Measurements from ENCODE around the gene ADAMTS12. TPM values are rescaled to one million over a fixed set of nuclear protein-coding genes. Genes with fewer than 3 reads are reported as not detected.

Gene ADAMTS12
- polyA plus RNA-seq, 4 donors = 0.37 to 2.8 (median 0.54) TPM; not detected in 1

DNA sequence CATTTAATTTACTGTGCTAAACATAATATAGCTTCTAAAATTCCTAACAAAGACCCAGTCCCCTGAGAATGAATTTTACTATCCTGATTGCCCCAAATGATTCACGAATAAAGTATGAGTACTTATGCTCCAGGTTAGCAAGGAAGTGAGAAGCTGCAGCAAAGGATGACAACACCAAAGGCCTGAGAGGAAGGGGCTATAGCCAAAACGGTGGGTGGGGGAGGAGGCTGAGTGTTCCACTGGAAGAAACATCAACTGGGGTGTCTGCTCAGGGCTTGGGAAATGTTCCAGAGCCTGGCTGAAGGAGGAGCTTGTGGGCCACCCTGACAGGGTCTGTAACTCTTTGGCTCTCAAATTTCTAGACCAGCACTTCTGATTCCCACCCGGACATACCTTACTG is 157.3 kb downstream of the ADAMTS12 start:
- H3K9me3 ChIP-seq (ENCODE audit: control insufficient read depth in 2 of 2, insufficient read depth in 1 of 2, low read depth in 1 of 2, low read length in 1 of 2) = no peaks in the 10 kb centered on the region
- H3K4me1 ChIP-seq (ENCODE audit: control insufficient read depth in 3 of 3, insufficient read depth in 2 of 3, low read depth in 1 of 3, low read length in 2 of 3) = no peaks in the 10 kb centered on the region
- no peak overlapping the region for H3K27ac ChIP-seq (ENCODE audit: low read depth in 1 of 3, low read length in 2 of 3)
- H3K36me3 ChIP-seq (ENCODE audit: control insufficient read depth in 3 of 3, insufficient read depth in 2 of 3, low read depth in 1 of 3, low read length in 3 of 3) = no peaks in the 10 kb centered on the region
- no peak for DNase-seq
- H3K27me3 ChIP-seq (ENCODE audit: control insufficient read depth in 3 of 3, insufficient read depth in 3 of 3, low read length in 3 of 3) = peaks cover 0 to 3% (median 0%) of the 10 kb centered on the region in 3 donors
- WGBS, 3 donors = 37 to 44% (median 40%) methylated on average over 3 of the region's 3 CpGs
- no peak overlapping the region for H3K4me3 ChIP-seq (ENCODE audit: low read depth in 1 of 3, low read length in 3 of 3)
- no peak for FAIRE-seq

- Histone ChIP-seq H3K4me3 (ENCODE audit: low read depth in 1 of 3, low read length in 3 of 3) (no peak overlapping the region), H3K27ac (ENCODE audit: low read depth in 1 of 3, low read length in 2 of 3) (no peak overlapping the region), H3K36me3 (ENCODE audit: control insufficient read depth in 3 of 3, insufficient read depth in 2 of 3, low read depth in 1 of 3, low read length in 3 of 3) (no peaks in the 10 kb centered on the region), H3K9me3 (ENCODE audit: control insufficient read depth in 2 of 2, insufficient read depth in 1 of 2, low read depth in 1 of 2, low read length in 1 of 2) (no peaks in the 10 kb centered on the region), H3K27me3 (ENCODE audit: control insufficient read depth in 3 of 3, insufficient read depth in 3 of 3, low read length in 3 of 3) (no peaks in the 10 kb centered on the region), H3K4me1 (ENCODE audit: control insufficient read depth in 3 of 3, insufficient read depth in 2 of 3, low read depth in 1 of 3, low read length in 2 of 3) (no peaks in the 10 kb centered on the region)
- DNase-seq (no peak), FAIRE-seq (no peak)
- WGBS, 3 donors = 72 to 89% (median 80%) methylated on average over 3 of the region's 3 CpGs
These were observed 158.6 kb downstream of the ADAMTS12 start for GRCh38 chr5:33733225-33733624.

DNA sequence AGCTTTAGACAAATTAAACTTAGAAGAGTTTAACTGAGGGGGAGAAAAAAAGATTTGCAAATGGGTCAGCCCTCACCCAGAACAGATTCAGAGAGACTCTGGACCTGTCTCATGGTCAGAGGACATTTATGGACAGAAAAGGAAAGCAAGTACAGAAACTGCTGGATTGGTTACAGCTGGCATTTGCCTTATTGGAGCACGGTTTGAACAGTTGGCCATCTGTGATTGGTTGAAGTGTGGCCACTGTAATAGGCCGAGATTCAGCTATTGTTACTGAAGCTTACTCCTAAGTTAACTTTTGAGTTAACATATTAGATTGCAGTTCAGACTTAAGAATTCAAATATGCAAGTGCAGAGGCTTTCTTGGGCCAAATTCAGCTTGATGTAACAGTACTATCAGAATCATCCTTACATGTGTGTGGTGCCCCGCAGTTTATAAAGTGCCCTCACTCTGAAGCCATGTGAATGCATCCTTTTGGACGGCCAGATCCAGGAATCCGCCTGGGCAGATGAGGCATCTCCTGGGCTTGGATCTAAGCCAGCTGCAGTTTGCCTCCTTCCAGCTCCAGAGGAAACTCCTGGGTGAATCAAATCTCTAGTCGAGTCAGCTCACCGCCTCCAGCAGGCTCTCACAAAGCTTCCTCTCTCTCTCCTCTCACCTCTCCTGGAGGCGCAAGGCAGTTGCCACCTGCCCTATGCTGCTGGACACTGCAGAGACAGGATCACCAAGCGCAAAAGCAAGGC is 165.2 kb downstream of the ADAMTS12 start:
- FAIRE-seq (no peak), DNase-seq (no peak)
- Histone ChIP-seq H3K27me3 (ENCODE audit: control insufficient read depth in 3 of 3, insufficient read depth in 3 of 3, low read length in 3 of 3) (no peaks in the 10 kb centered on the region), H3K4me3 (ENCODE audit: low read depth in 1 of 3, low read length in 3 of 3) (no peak overlapping the region), H3K9me3 (ENCODE audit: control insufficient read depth in 2 of 2, insufficient read depth in 1 of 2, low read depth in 1 of 2, low read length in 1 of 2) (no peaks in the 10 kb centered on the region), H3K27ac (ENCODE audit: low read depth in 1 of 3, low read length in 2 of 3) (no peak overlapping the region), H3K36me3 (ENCODE audit: control insufficient read depth in 3 of 3, insufficient read depth in 2 of 3, low read depth in 1 of 3, low read length in 3 of 3) (no peaks in the 10 kb centered on the region), H3K4me1 (ENCODE audit: control insufficient read depth in 3 of 3, insufficient read depth in 2 of 3, low read depth in 1 of 3, low read length in 2 of 3) (no peaks in the 10 kb centered on the region)
- 75 to 82% (median 77%) methylated on average over 9 of the region's 9 CpGs for WGBS, 3 donors

GRCh38 chr5:33725806-33726205 is 166.0 kb downstream of the ADAMTS12 start:
- Histone ChIP-seq H3K36me3 (ENCODE audit: control insufficient read depth in 3 of 3, insufficient read depth in 2 of 3, low read depth in 1 of 3, low read length in 3 of 3) (no peaks in the 10 kb centered on the region), H3K9me3 (ENCODE audit: control insufficient read depth in 2 of 2, insufficient read depth in 1 of 2, low read depth in 1 of 2, low read length in 1 of 2) (no peaks in the 10 kb centered on the region), H3K4me3 (ENCODE audit: low read depth in 1 of 3, low read length in 3 of 3) (no peak overlapping the region), H3K27me3 (ENCODE audit: control insufficient read depth in 3 of 3, insufficient read depth in 3 of 3, low read length in 3 of 3) (no peaks in the 10 kb centered on the region), H3K4me1 (ENCODE audit: control insufficient read depth in 3 of 3, insufficient read depth in 2 of 3, low read depth in 1 of 3, low read length in 2 of 3) (no peaks in the 10 kb centered on the region), H3K27ac (ENCODE audit: low read depth in 1 of 3, low read length in 2 of 3) (no peak overlapping the region)
- DNase-seq (no peak), FAIRE-seq (no peak)
- 76 to 92% (median 78%) methylated on average over 3 of the region's 3 CpGs for WGBS, 3 donors

GRCh38 chr5:33721491-33722200 is 170.1 kb downstream of the ADAMTS12 start:
- Histone ChIP-seq H3K4me1 (ENCODE audit: control insufficient read depth in 3 of 3, insufficient read depth in 2 of 3, low read depth in 1 of 3, low read length in 2 of 3) (no peaks in the 10 kb centered on the region), H3K36me3 (ENCODE audit: control insufficient read depth in 3 of 3, insufficient read depth in 2 of 3, low read depth in 1 of 3, low read length in 3 of 3) (no peaks in the 10 kb centered on the region), H3K4me3 (ENCODE audit: low read depth in 1 of 3, low read length in 3 of 3) (no peak overlapping the region), H3K27me3 (ENCODE audit: control insufficient read depth in 3 of 3, insufficient read depth in 3 of 3, low read length in 3 of 3) (no peaks in the 10 kb centered on the region), H3K27ac (ENCODE audit: low read depth in 1 of 3, low read length in 2 of 3) (no peak overlapping the region), H3K9me3 (ENCODE audit: control insufficient read depth in 2 of 2, insufficient read depth in 1 of 2, low read depth in 1 of 2, low read length in 1 of 2) (no peaks in the 10 kb centered on the region)
- WGBS, 3 donors = 34 to 51% (median 46%) methylated on average over 6 of the region's 6 CpGs
- no peak for DNase-seq
- FAIRE-seq = no peak

- Histone ChIP-seq H3K36me3 (ENCODE audit: control insufficient read depth in 3 of 3, insufficient read depth in 2 of 3, low read depth in 1 of 3, low read length in 3 of 3) (no peaks in the 10 kb centered on the region), H3K27me3 (ENCODE audit: control insufficient read depth in 3 of 3, insufficient read depth in 3 of 3, low read length in 3 of 3) (no peaks in the 10 kb centered on the region), H3K9me3 (ENCODE audit: control insufficient read depth in 2 of 2, insufficient read depth in 1 of 2, low read depth in 1 of 2, low read length in 1 of 2) (peaks cover 0 to 2% of the 10 kb centered on the region in 2 donors), H3K4me3 (ENCODE audit: low read depth in 1 of 3, low read length in 3 of 3) (no peak overlapping the region), H3K27ac (ENCODE audit: low read depth in 1 of 3, low read length in 2 of 3) (no peak overlapping the region), H3K4me1 (ENCODE audit: control insufficient read depth in 3 of 3, insufficient read depth in 2 of 3, low read depth in 1 of 3, low read length in 2 of 3) (no peaks in the 10 kb centered on the region)
- DNase-seq = no peak
- WGBS, 3 donors = 40 to 52% (median 50%) methylated on average over 1 of the region's 1 CpG
- FAIRE-seq = no peak
These were observed 171.6 kb downstream of the ADAMTS12 start for GRCh38 chr5:33720176-33720575.

DNA sequence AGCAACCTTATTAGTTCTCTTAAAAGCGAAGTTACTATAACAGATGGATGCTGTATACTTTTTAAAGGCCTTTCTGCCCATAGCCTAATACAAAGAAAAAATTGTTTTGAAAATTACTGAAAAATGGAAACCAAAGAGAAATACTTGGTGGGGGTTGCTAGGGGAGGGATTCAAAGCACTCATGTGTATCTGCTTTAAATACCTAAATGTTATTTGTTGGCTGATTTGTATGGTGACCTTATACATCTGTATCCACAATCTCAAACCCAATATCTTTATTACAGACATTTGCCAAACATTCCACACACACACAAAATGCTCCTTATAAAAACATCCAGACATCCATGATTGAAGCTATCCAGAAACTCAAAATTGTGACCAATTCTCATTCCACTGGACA is 172.0 kb downstream of the ADAMTS12 start:
- Histone ChIP-seq H3K27ac (ENCODE audit: low read depth in 1 of 3, low read length in 2 of 3) (no peak overlapping the region), H3K4me1 (ENCODE audit: control insufficient read depth in 3 of 3, insufficient read depth in 2 of 3, low read depth in 1 of 3, low read length in 2 of 3) (no peaks in the 10 kb centered on the region), H3K27me3 (ENCODE audit: control insufficient read depth in 3 of 3, insufficient read depth in 3 of 3, low read length in 3 of 3) (no peaks in the 10 kb centered on the region), H3K36me3 (ENCODE audit: control insufficient read depth in 3 of 3, insufficient read depth in 2 of 3, low read depth in 1 of 3, low read length in 3 of 3) (no peaks in the 10 kb centered on the region), H3K9me3 (ENCODE audit: control insufficient read depth in 2 of 2, insufficient read depth in 1 of 2, low read depth in 1 of 2, low read length in 1 of 2) (peaks cover 0 to 2% of the 10 kb centered on the region in 2 donors), H3K4me3 (ENCODE audit: low read depth in 1 of 3, low read length in 3 of 3) (no peak overlapping the region)
- DNase-seq (no peak), FAIRE-seq (no peak)
- WGBS, 3 donors = 79 to 85% (median 82%) methylated on average over 1 of the region's 1 CpG

DNA sequence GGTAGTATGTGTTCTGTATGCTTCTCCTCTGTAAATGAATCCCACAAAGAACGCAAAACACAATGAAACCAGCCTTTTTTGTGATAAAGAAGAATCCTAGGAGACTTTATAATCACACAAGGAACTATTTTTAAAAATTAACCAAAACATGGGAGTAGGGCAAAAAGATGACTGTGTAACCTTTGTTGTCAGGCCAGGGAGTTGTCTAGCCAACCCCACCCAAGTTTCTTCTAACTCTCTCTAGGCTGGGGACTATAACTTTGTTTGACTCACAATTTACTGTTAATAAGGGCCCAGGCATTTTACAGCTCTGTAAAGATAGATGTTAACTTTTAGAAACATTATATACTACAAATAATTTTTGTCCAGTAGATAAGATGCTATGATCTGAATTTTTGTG is 176.1 kb downstream of the ADAMTS12 start:
- FAIRE-seq (no peak), DNase-seq (no peak)
- H3K27ac ChIP-seq (ENCODE audit: low read depth in 1 of 3, low read length in 2 of 3) = no peak overlapping the region
- no peaks in the 10 kb centered on the region for H3K4me1 ChIP-seq (ENCODE audit: control insufficient read depth in 3 of 3, insufficient read depth in 2 of 3, low read depth in 1 of 3, low read length in 2 of 3)
- H3K9me3 ChIP-seq (ENCODE audit: control insufficient read depth in 2 of 2, insufficient read depth in 1 of 2, low read depth in 1 of 2, low read length in 1 of 2) = peaks cover 0 to 2% of the 10 kb centered on the region in 2 donors
- WGBS, 3 donors = 69 to 78% (median 70%) methylated on average over 1 of the region's 1 CpG
- H3K36me3 ChIP-seq (ENCODE audit: control insufficient read depth in 3 of 3, insufficient read depth in 2 of 3, low read depth in 1 of 3, low read length in 3 of 3) = no peaks in the 10 kb centered on the region
- no peak overlapping the region for H3K4me3 ChIP-seq (ENCODE audit: low read depth in 1 of 3, low read length in 3 of 3)
- no peaks in the 10 kb centered on the region for H3K27me3 ChIP-seq (ENCODE audit: control insufficient read depth in 3 of 3, insufficient read depth in 3 of 3, low read length in 3 of 3)
